Measurements from ENCODE around the gene BRIP1. TPM values are rescaled to one million over a fixed set of nuclear protein-coding genes. Genes with fewer than 3 reads are reported as not detected.
"Not testable (repeated sequence)": the region's sequence is repeated elsewhere in the genome, so short reads cannot be mapped to it uniquely, and the experiment has no call there.

The BRIP1 gene
- total RNA-seq, 1 donor from 2014 or later = not detected

- Histone ChIP-seq H3K4me3 (no peak overlapping the region), H3K36me3 (no peaks in the 10 kb centered on the region), H3K9me3 (peaks cover 0 to 4% of the 10 kb centered on the region in 2 donors), H3K27me3 (no peaks in the 10 kb centered on the region), H3K4me1 (no peaks in the 10 kb centered on the region), H3K27ac (no peak overlapping the region)
- no peak for DNase-seq (ENCODE audit: low spot score in 2 of 2)
- intact Hi-C loops (cut with DNase I) = no loop called here
- TF ChIP-seq, protein P1, sequence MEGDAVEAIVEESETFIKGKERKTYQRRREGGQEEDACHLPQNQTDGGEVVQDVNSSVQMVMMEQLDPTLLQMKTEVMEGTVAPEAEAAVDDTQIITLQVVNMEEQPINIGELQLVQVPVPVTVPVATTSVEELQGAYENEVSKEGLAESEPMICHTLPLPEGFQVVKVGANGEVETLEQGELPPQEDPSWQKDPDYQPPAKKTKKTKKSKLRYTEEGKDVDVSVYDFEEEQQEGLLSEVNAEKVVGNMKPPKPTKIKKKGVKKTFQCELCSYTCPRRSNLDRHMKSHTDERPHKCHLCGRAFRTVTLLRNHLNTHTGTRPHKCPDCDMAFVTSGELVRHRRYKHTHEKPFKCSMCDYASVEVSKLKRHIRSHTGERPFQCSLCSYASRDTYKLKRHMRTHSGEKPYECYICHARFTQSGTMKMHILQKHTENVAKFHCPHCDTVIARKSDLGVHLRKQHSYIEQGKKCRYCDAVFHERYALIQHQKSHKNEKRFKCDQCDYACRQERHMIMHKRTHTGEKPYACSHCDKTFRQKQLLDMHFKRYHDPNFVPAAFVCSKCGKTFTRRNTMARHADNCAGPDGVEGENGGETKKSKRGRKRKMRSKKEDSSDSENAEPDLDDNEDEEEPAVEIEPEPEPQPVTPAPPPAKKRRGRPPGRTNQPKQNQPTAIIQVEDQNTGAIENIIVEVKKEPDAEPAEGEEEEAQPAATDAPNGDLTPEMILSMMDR (IDR thresholded peaks at IDR 0.05) = no peak
Observed at GRCh38 chr17:61733021-61733420, 130.3 kb downstream of the BRIP1 start.

GRCh38 chr17:61732169-61732568, 131.2 kb downstream of the BRIP1 start:
- no peak for DNase-seq (ENCODE audit: low spot score in 2 of 2)
- Histone ChIP-seq H3K36me3 (no peaks in the 10 kb centered on the region), H3K9me3 (peaks cover 0 to 4% of the 10 kb centered on the region in 2 donors), H3K27me3 (no peaks in the 10 kb centered on the region), H3K4me1 (no peaks in the 10 kb centered on the region), H3K4me3 (no peak overlapping the region), H3K27ac (no peak overlapping the region)
- intact Hi-C loops (cut with DNase I) = no loop called here
- TF ChIP-seq, protein P1 (IDR thresholded peaks at IDR 0.05) = no peak

DNA sequence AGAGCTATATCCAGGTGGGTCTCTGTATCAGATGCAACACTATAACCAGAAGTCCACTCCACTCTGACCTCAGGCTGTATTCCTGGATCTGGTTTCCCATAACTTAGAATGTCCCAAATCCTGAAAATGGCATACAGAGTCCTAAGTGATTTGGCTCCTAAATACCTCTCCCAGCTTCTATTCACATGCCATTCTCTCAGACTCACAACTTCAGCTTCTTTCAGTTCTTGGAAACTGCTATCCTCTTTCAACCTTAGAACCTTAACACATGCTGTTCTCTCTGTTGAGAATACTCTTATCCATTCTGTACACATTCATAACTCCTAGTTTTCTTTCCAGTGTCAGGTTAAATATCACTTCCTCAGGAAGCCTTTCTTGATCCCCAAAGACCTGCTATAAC, 132.0 kb downstream of the BRIP1 start:
- Histone ChIP-seq H3K36me3 (no peaks in the 10 kb centered on the region), H3K27ac (no peak overlapping the region), H3K9me3 (no peaks in the 10 kb centered on the region), H3K4me3 (no peak overlapping the region), H3K4me1 (no peaks in the 10 kb centered on the region), H3K27me3 (no peaks in the 10 kb centered on the region)
- no peak for DNase-seq (ENCODE audit: low spot score in 2 of 2)
- intact Hi-C loops (cut with DNase I) = no loop called here
- TF ChIP-seq, protein P1 (IDR thresholded peaks at IDR 0.05) = no peak

DNA sequence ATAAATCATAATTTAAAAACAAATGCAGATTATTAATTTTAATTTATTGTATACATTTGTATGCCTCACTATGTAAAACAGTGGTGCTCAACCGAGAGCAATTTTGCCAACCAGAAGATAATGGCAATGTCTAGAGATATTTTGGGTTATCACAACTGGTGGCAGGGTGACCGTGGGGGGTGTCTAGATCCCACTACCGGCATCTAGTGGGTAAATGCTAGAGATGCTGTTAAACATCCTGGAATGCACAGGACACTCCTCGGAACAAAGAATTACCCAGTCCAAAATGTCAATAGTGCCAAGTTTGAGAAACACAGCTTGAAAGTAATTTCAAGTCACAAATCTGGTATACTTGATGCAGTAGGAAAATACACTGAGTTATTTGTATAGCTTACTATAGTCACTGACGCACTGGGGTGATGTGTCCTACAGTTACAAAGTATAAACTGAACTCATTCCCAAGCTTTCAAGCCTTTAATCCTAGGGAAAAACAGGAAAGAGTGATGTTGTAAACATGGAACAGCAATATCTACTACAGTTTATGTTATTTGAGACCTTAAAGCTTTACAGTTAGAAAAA, 133.5 kb downstream of the BRIP1 start:
- DNase-seq (ENCODE audit: low spot score in 2 of 2) = no peak
- no peak overlapping the region for H3K27ac ChIP-seq
- H3K9me3 ChIP-seq = no peaks in the 10 kb centered on the region
- H3K4me1 ChIP-seq = no peaks in the 10 kb centered on the region
- no peaks in the 10 kb centered on the region for H3K27me3 ChIP-seq
- H3K4me3 ChIP-seq = no peak overlapping the region
- intact Hi-C loops (cut with DNase I) = no loop called here
- TF ChIP-seq, protein P1 (IDR thresholded peaks at IDR 0.05) = no peak
- H3K36me3 ChIP-seq = no peaks in the 10 kb centered on the region

DNA sequence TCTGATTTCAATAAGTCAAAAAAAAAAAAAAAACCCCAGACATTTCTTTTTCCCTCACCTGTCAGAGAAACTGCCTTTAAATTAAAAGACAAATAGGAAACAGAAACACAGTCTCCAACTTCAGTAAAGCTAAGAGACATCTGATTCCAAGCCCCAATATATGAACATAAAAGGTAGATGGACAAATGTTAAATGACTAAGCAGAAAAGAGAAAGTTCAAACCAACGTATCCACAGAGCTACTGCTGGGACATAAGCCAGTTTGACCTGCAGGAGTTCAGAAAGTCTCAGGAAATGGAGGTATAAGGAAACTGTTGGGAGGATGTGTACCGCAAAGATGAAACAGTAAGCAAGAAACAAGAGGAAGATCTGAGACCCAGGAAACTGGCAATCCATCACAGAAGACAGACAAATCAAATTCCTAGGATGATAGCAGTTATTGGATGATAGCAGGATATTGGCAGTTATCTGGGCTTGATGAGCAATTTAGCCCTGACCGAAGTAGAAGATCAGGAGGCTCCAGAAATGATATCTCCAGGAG, 135.0 kb downstream of the BRIP1 start:
- Histone ChIP-seq H3K4me1 (no peaks in the 10 kb centered on the region), H3K4me3 (no peak overlapping the region), H3K27me3 (no peaks in the 10 kb centered on the region), H3K9me3 (no peaks in the 10 kb centered on the region), H3K27ac (no peak overlapping the region), H3K36me3 (no peaks in the 10 kb centered on the region)
- intact Hi-C loops (cut with DNase I) = no loop called here
- no peak for DNase-seq (ENCODE audit: low spot score in 2 of 2)
- TF ChIP-seq, protein P1 (IDR thresholded peaks at IDR 0.05) = no peak

- H3K4me3 ChIP-seq; H3K36me3 ChIP-seq; DNase-seq (ENCODE audit: low spot score in 2 of 2); H3K9me3 ChIP-seq; intact Hi-C loops (cut with DNase I); H3K27me3 ChIP-seq; H3K27ac ChIP-seq; H3K4me1 ChIP-seq: not testable (repeated sequence)
Observed at GRCh38 chr17:61727798-61728197, 135.5 kb downstream of the BRIP1 start.
